ENCODE measurements around the gene KRTAP9-7. TPM values are rescaled to one million over a fixed set of nuclear protein-coding genes. Genes with fewer than 3 reads are reported as not detected.

KRTAP9-7 gene
- total and polyA plus RNA-seq, 2 experiments from 2014 or later, result not detected

DNA sequence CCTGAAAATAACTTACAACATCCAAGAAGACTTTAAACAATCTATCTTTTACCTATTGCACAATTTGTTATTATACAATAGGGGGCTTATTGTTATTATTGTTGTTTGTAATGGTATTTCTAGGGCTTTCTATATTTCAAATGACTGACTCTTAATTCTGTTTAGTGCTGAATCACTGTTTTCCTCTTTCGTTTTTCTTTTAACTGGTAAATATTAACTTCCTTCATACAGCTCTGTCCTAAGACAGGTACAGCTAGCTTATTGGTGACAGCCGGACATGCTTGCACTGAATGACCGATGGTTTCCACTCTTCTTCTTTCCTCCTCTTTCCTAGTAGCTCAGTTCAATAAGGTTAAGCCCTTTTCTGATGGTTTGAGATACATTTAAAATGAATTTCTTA, 11.6 kb downstream of the KRTAP9-7 start:
- in situ Hi-C loops (cut with MboI), result no loop called here
- 83 to 91% methylated on average over 3 of the region's 3 CpGs for WGBS, 2 experiments (ENCODE audit: low coverage in 1 of 2, low lambda C conversion rate in 2 of 2, missing lambda C conversion rate in 2 of 2)
- no peak for DNase-seq

GRCh38 chr17:41294016-41294415, 18.5 kb downstream of the KRTAP9-7 start:
- in situ Hi-C loops (cut with MboI), result no loop called here
- H3K9me3 ChIP-seq (ENCODE audit: low read depth), result no peaks in the 10 kb centered on the region
- no peak for DNase-seq
- no peaks in the 10 kb centered on the region for H3K4me1 ChIP-seq (ENCODE audit: insufficient read depth)
- H3K4me3 ChIP-seq, result no peak overlapping the region
- no peak overlapping the region for H3K4me2 ChIP-seq (ENCODE audit: unreplicated experiment)
- no peak overlapping the region for H2AFZ ChIP-seq
- 18 to 19% methylated on average over 1 of the region's 1 CpG for WGBS, 2 experiments (ENCODE audit: low coverage in 1 of 2, low lambda C conversion rate in 2 of 2, missing lambda C conversion rate in 2 of 2)
- no peaks in the 10 kb centered on the region for H3K79me2 ChIP-seq (ENCODE audit: insufficient read depth)
- H3K9me2 ChIP-seq (ENCODE audit: insufficient read depth), result no peaks in the 10 kb centered on the region
- H4K20me1 ChIP-seq (ENCODE audit: insufficient read depth), result no peaks in the 10 kb centered on the region
- no peaks in the 10 kb centered on the region for H3K27me3 ChIP-seq (replicated peaks; ENCODE audit: insufficient read depth)
- no peaks in the 10 kb centered on the region for H3K36me3 ChIP-seq (ENCODE audit: low read depth)
- no peak for TF ChIP-seq EZH2phosphoT487 (IDR thresholded peaks at IDR 0.05; ENCODE audit: insufficient read depth, low read depth)
- TF ChIP-seq EZH2 (IDR thresholded peaks at IDR 0.05; ENCODE audit: insufficient read depth, poor library complexity, severe bottlenecking), result no peak
- no peaks in the 10 kb centered on the region for H3F3A ChIP-seq (ENCODE audit: insufficient read depth)
- no peak overlapping the region for H3K27ac ChIP-seq
- no peak overlapping the region for H3K9ac ChIP-seq

More for the DNA sequence above, 11.6 kb downstream of the KRTAP9-7 start:
- no peaks in the 10 kb centered on the region for H3K79me2 ChIP-seq (ENCODE audit: insufficient read depth)
- peaks cover 9% of the 10 kb centered on the region; the same call in 1 of the 2 replicates for H3F3A ChIP-seq (ENCODE audit: insufficient read depth)
- H3K4me1 ChIP-seq (ENCODE audit: insufficient read depth), result peaks cover 18% of the 10 kb centered on the region
- H3K4me2 ChIP-seq (ENCODE audit: unreplicated experiment), result no peak overlapping the region
- no peaks in the 10 kb centered on the region for H3K9me3 ChIP-seq (ENCODE audit: low read depth)
- H2AFZ ChIP-seq, result no peak overlapping the region
- TF ChIP-seq EZH2 (IDR thresholded peaks at IDR 0.05; ENCODE audit: insufficient read depth, poor library complexity, severe bottlenecking) (no peak), EZH2phosphoT487 (IDR thresholded peaks at IDR 0.05; ENCODE audit: insufficient read depth, low read depth) (no peak)
- H3K9me2 ChIP-seq (ENCODE audit: insufficient read depth), result no peaks in the 10 kb centered on the region
- no peak overlapping the region for H3K27ac ChIP-seq
- H3K4me3 ChIP-seq, result no peak overlapping the region
- no peaks in the 10 kb centered on the region for H3K27me3 ChIP-seq (replicated peaks; ENCODE audit: insufficient read depth)
- no peak overlapping the region for H3K9ac ChIP-seq
- H3K36me3 ChIP-seq (ENCODE audit: low read depth), result no peaks in the 10 kb centered on the region
- H4K20me1 ChIP-seq (ENCODE audit: insufficient read depth), result no peaks in the 10 kb centered on the region

DNA sequence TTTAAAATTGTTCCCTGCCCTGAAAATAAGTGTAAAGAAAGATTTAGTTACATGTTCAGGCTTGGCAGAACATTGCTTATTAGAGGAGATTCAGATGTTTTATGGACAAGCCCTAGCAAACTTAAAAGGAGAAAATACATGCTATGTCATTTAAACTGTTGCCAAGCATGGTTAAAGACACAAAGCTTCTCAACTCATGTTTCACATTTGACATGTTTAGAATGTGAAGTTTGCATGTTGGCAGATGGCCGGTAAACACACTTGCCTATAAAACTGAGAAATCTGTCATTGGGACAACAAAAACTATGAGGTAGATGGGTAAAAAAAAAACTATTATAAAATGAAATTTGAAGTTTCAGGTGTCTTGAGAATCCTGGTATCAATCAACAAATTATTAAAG, 21.3 kb downstream of the KRTAP9-7 start:
- H3K9ac ChIP-seq, result no peak overlapping the region
- no peak overlapping the region for H2AFZ ChIP-seq
- H3F3A ChIP-seq (ENCODE audit: insufficient read depth), result no peaks in the 10 kb centered on the region
- no peaks in the 10 kb centered on the region for H3K9me3 ChIP-seq (ENCODE audit: low read depth)
- H3K4me2 ChIP-seq (ENCODE audit: unreplicated experiment), result no peak overlapping the region
- H4K20me1 ChIP-seq (ENCODE audit: insufficient read depth), result no peaks in the 10 kb centered on the region
- H3K36me3 ChIP-seq (ENCODE audit: low read depth), result no peaks in the 10 kb centered on the region
- H3K27me3 ChIP-seq (replicated peaks; ENCODE audit: insufficient read depth), result no peaks in the 10 kb centered on the region
- H3K4me3 ChIP-seq, result no peak overlapping the region
- H3K9me2 ChIP-seq (ENCODE audit: insufficient read depth), result no peaks in the 10 kb centered on the region
- 50 to 52% methylated on average over 1 of the region's 1 CpG for WGBS, 2 experiments (ENCODE audit: low coverage in 1 of 2, low lambda C conversion rate in 2 of 2, missing lambda C conversion rate in 2 of 2)
- no peaks in the 10 kb centered on the region for H3K4me1 ChIP-seq (ENCODE audit: insufficient read depth)
- no peaks in the 10 kb centered on the region for H3K79me2 ChIP-seq (ENCODE audit: insufficient read depth)
- TF ChIP-seq EZH2phosphoT487 (IDR thresholded peaks at IDR 0.05; ENCODE audit: insufficient read depth, low read depth) (no peak), EZH2 (IDR thresholded peaks at IDR 0.05; ENCODE audit: insufficient read depth, poor library complexity, severe bottlenecking) (no peak)
- no peak for DNase-seq
- H3K27ac ChIP-seq, result no peak overlapping the region
- in situ Hi-C loops (cut with MboI), result no loop called here

DNA sequence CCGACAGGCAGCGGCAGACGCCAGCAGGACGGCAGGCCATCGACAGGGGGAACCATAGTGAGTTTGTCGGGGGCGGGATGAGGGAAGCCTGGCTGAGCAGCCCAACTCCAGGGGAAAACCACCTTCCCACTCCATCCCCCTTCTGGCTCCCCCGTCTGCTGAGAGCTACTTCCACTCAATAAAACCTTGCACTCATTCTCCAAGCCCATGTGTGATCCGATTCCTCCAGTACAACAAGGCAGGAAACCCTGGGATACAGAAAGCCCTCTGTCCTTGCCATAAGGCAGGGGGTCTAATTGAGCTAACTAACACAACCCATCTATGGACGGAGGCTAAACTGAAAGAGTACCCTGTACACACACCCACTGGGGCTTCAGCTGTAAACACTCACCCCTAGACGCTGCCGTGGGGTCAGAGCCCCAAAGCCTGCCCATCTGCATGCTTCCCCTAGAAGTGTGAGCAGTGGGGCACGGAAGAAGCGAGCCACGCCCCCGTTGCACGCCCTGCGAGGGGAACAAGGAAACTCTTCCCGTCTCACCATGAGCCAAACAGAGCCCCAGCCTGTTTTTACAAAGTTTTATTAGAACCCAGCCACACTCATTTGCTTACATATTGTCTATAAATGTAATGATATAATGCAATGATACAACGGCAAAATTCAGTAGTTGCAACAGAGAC, 23.1 kb downstream of the KRTAP9-7 start:
- Histone ChIP-seq H3K9me2 (ENCODE audit: insufficient read depth) (no peaks in the 10 kb centered on the region), H3K36me3 (ENCODE audit: low read depth) (no peaks in the 10 kb centered on the region), H3K79me2 (ENCODE audit: insufficient read depth) (no peaks in the 10 kb centered on the region), H3K4me2 (ENCODE audit: unreplicated experiment) (no peak overlapping the region), H3K9me3 (ENCODE audit: low read depth) (no peaks in the 10 kb centered on the region), H3K9ac (no peak overlapping the region), H3K4me1 (ENCODE audit: insufficient read depth) (no peaks in the 10 kb centered on the region), H2AFZ (no peak overlapping the region), H3F3A (ENCODE audit: insufficient read depth) (no peaks in the 10 kb centered on the region), H4K20me1 (ENCODE audit: insufficient read depth) (no peaks in the 10 kb centered on the region), H3K4me3 (no peak overlapping the region), H3K27me3 (replicated peaks; ENCODE audit: insufficient read depth) (no peaks in the 10 kb centered on the region), H3K27ac (no peak overlapping the region)
- no peak for DNase-seq
- in situ Hi-C loops (cut with MboI), result no loop called here
- 91 to 93% methylated on average over 20 of the region's 20 CpGs for WGBS, 2 experiments (ENCODE audit: low coverage in 1 of 2, low lambda C conversion rate in 2 of 2, missing lambda C conversion rate in 2 of 2)
- TF ChIP-seq EZH2 (IDR thresholded peaks at IDR 0.05; ENCODE audit: insufficient read depth, poor library complexity, severe bottlenecking), result no peak
- no peak for TF ChIP-seq EZH2phosphoT487 (IDR thresholded peaks at IDR 0.05; ENCODE audit: insufficient read depth, low read depth)
